DMS53 (cell line): ENCODE data around the gene COPS9.
A peak's percentile ranks its signal among the peaks of the same experiment; 100 is the strongest.

Experiments
- DNase-seq: peaks from one replicate; lab custom pipeline; 2025; lab: John Stamatoyannopoulos, UW

COPS9 gene

DNA sequence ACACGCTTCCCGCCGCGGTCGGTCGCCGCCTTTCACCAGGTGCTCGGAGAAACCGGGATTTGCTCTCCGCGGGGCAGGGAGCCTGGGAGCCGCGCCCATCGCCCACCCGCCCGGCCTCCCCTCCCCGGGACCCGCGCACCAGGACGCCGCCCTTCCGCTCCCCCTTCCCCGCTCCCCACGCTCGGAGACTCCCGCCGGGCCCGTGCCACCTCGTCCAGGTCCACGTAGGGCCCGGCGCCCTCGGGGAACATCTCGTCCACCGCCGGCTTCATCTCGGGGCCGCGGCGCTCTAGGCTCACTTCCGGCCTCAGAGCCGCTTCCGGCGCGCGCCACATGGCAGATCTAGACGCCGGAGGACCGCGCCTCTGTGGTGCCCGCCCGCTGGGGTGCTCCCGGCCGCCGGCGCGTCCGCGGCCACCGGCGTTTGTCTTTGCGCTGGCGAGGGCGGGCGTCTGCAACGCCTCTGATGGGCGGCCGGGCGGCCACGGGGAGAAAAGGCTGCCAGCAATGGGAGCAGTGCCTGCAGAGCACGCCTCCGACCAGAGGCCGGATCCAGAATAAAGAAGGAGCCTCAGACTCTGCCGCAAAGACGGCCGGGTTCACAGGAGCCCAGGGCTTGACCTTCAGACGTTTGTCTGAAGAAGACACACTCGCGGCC lies at the start of gene COPS9:
Gene COPS9 (minus strand): TSS at position 293 of the 658 bp plus-strand sequence. CDS start 21 bp downstream, at position 272.
- peak; percentile 97 for DNase-seq

DNA sequence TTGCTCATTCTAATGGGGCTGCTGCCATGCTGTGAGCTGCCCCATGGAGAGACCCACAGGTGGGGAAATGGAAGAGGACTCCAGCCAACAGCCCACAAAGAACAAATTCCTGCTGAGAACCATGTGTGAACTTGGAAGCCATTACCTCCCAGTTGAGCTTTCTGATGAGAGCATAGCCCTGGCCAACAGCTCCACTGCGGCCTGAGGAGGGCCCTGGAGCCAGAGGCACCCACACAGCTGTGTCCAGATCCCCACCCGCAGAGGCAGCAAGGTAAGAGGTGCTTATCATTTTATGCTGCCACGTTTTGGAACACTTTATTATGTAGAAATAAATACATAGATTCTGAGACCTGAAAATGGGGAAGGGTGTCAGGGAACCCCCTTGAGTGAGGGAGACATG lies 48.6 kb upstream of the COPS9 start:
- no peak for DNase-seq

DNA sequence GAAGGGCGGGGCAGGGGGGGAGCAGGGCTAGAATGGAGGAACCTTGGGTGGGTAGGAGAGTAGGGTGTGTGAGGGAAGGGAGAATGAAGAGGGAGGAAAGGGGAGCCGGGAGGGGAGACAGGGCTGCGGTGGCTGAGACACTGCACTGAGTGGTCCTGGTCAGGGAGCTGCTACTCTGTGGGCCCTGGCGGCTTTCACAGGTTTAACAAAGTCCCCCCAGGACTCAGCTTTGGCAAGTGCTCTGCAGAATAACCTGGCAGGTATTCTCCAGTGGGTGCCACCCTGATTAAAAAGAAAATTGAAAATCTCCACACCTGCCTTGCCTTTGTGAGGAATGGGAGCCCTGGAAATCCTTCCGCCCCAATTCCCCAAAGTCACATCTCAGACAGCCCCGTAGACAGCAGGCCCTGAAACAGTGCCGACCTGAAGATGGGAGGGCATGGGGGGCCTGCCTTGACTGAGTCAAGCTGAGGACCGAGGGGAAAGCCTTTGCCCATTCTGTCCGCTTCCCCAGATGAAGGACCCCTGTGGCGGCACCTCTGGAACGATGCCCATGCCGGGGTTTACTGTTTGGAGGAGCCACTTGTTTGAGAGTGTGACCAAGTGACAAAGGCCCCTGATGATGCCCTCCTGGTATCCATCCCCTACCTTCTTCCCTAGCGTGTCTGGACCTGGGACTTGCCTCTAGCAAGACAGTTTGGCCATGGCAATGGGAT lies 47.9 kb upstream of the COPS9 start:
- no peak for DNase-seq

DNA sequence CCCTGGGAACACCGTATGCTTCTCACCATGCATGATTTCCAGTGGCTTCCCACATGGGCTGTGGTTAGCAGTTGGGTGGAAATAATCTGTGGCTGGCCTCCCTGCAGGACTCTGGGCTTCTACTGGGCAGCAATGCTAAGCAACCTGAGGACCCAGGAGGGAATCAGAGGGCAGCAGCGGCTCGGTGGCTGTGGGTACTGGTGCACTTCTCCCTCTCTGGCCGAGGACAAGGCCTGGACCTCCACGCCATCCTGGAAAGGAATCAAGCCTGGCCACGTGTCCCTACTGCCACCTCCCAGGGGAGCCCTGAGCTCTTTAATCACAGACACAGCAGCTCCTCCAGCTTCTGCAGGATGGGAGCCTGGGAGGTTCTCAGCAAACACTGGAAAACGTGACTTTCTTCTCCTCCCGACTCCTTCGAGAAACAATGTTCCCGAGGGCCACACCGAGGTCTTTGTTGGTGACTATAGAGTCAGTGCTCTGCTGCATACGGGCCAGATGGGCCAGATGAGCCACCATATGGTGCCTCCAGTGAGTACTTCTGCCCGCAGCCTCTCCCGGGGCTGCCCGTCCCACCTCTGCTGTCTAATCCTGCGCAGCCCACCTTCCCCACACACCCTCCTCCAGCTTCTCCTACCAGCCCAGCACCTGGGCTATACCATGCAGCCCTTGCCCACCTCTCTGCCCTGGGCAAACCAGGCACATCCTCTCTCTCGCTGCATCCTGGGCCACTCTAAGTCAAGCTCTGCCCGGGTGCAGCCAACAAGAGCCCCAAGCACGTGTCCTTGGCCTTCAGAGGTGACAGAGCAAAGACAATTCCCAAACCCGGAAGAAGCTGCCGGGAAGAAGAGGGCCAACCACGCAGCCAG lies 47.1 kb upstream of the COPS9 start:
- no peak for DNase-seq

DNA sequence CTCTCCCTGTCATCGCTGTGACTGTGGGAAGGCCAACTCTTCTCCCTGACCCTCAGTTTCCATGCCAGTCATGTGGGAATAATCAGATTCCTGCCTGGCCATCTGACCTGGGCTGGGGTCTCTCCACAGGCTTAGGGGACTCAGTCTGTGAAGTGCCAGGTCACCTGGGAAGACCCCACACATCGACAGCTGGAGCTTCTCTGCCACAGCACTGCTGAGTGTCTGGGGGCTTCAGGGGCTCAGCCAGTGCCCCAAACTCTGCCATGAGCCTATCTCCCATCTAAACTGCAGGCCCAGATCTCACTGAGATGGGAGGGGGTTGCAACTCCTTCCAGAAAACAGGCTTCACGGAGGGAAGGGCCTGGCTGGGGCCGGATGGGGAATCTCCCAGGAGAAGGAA lies 46.4 kb upstream of the COPS9 start:
- DNase-seq, result no peak

DNA sequence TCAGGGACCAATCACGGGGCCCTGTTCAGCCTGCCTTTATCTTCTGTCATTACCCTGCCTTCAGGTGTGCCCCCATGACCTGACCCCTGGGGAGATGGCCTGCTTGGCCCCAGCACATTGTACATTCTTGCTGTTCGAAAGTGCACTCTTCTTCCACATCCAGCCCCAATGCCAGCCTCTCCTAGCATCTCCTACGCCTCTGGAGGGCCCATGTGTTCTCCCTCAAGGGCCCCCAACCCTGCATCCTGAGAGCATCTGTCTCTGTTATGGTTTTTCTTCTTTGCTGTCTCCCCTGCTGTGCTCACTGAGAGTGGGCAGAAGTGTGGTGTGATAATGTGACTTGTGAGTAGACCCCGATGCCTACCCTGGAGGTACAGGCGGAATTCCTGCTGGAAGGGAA lies 45.9 kb upstream of the COPS9 start:
- DNase-seq, result no peak

DNA sequence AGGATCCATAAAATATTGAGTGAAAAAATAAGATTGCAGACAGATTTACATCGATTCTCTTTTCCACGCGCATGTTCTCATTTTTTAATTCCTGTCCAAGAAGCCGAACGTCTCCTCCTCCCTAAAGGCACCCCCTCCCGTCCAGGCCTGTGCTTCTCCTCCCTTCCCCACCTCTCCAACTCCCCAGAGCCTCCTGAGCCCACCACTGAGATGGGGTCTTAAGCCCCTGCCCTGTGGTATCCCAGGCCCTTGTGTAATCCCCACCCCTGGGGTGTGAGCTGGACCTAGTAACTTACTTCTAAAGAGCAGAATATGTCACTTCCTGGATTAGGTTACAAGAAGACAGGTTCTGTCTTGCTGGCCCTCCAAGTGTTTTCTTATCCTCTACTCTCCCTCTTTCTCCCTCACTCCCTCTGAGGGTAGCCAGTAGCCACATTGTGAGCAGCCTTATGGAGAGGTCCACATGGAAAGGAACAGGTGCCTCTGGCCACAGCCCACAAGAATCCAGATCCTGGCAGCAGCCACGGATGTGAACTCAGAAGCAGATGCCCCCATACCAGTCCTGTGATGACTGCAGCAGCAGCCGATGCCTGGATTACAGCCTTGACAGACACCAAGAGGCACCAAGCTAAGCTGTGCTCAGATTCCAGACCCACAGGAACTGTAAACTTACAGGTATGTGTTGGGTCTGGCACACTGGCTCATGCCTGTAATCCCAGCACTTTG lies 44.0 kb upstream of the COPS9 start:
- DNase-seq, result no peak

DNA sequence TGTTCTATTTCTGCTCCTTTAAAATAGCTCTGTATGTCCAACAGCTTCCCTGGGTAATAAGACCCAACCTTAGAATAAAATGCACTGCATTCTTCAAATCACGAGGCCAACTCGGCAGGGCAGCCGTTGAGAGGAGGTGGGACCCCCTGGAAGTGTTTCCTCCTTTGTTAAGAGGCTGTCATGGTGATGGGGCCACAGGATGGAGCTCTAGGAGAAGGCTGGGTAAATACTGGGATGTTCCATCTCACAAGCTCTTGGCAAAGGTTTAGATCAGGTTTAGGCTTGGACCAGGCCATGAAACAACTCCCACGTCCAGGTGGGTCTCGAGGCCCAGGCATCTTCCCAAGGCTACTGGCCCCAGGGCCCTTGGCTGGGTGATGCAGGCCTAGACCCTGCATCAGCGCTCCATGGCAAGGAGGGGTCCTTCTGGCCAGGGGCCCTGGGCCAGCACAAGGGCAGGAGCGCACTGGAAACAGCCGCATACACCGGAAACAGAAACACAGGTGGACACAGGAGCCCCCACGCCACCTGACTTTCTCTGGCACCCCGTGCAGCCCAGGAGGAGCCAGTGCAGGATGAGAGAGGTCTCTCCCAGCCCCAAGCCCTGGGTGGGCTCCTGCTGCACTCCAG lies 43.2 kb upstream of the COPS9 start:
- no peak for DNase-seq

DNA sequence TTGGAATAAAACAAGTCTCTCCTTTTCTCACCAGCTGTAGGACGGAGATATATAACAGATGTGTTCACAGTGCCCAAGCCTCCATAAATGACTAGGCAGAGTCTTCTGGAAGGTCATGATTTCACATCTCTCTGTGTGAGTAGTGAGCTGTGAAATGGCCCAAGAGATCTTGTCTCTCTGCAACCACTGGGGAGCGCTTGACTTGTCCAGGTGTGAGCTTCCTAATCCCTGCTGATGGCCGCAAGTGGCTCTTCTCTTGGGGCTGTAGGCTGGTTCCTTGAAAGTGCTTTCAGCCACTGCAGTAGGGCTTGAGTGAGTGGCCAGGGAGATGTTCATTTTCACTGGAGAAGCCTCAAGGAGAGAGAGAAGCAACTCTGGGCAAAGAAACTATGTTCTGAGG lies 42.5 kb upstream of the COPS9 start:
- no peak for DNase-seq

DNA sequence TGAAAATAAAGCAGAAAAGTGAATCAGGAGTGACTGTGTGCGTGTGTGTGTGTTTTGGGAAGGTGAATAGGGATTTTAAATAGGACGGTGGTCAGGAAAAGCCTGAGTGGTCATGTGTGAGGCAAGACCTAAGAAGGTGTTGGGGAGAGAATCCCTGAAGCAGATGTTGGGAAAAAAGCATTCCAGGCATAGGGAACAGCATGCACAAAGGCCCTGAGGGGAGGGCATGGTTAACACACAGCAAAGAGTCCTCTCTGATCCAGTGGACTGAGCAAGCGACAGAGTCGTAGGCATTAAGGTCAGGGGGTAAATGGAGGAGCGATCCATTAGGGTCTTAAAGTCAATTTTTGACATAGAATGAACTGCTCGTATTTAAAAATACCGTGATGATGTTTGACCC lies 38.4 kb upstream of the COPS9 start:
- DNase-seq, result no peak

DNA sequence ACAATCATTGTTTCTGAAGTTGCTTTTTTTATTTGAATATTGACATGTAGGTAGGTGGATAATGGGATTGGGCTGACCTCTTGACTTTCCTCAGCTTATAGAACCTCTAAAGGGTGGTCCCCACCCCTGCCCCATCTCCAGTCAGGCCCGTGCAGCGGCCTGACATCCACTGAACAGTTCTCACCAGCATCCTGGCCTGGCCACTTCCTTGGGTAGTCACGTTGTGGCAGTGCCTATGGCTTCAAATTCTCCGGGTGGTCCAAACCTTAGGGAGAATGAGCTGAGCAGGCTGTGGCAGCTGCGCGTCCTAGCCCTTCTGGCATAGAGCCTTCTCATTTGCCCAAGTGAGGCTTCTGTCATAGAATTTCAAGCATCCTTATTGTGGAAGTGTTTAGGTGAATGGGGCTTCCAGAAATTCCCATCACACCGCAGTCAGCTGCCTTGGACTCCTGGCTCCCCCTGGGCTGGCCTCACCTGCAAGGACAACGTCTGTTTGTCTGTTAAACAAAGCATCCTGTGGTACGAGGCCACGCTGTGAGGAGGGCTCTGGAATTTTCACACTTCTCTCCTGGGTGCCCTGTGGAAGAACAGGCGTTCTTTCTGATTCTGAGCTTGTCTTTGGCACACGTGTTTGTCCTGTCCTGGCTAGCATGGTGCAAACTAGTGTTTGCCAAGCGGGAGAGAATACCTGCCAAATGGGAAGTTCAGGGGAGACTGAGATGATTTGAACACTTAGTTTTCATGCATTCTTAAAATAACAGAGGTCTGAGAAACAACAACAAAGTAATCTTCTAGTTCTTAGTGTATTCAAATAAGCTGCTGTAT lies 36.2 kb upstream of the COPS9 start:
- DNase-seq, result no peak

DNA sequence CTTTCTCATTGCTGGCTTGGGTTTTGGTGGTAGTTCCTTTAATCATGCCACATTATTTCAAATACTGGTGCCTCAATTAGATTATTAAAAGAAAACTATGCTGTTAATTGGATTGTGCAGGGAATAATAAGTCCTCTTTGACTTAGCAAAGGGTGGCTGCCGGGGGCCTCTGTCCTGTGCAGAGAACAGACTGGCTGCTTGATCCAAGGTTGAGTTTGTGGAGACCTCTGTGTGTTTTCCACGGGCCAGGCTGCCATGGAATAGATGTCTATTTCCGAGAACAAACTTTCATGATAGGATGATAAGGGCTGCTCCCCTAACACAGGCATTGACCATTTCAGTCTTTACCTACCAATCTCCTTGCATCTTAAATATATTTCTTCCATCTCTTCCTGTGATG lies 34.8 kb upstream of the COPS9 start:
- no peak for DNase-seq

DNA sequence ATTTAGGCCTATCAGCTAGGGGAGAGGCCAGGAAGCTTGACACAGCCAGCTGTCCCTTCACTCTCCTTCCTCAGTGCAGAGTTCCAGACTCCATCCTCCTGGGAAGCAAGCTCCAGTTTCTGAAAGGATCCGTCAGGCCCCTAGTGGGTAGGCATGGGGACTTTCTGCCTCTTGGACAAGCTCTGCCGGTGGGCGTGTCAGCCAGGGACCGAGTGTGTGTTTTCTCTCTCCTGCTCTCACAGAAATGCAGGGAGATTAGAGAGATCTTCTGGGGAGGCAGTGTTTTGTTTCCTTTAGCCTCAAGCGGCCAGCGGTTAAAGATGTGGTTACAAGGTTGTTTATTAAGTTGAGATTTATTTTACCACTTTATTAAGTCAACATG lies 34.2 kb upstream of the COPS9 start:
- DNase-seq, result no peak

DNA sequence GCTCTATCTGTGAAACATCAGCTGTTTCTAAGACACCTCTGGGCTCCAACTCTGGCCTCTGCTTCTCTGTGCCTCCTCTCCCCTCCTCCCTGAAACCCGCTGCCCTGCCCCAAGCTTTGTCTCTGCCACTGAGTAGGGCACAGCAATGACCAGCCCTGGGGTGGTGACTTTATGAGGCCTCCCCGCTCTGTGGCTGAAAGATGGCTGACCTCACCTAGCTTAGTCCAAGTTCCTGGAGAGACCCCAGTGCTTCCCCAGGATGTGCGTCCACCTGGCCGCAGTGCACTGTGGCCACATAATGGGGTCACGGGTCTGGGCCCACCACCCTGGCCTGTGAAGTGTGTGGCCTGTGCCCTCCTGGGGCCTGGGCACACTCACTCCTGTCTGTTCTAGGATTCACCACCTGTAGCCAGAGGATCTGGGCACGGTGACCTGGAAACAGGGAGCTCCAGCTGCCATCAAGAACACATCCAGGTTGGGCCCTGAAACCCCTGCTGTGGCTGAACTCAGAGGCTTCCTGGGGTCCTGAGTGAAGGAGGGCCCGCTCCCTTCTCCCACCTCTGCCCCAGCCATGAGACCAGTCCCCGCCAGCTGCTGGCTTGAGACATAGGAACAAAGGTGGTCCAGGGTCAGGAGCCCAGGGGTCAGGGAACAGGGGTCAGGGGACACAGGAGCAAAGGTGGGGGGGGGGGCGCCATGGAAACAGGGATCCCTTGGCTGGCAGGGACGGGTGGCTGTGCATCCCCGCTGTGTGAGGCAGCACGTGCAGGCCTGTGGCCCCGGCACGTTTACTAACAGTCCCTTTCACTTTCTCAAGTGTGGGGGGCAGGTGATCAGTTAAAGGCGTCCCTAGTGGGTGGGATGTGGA lies 33.6 kb upstream of the COPS9 start:
- no peak for DNase-seq

DNA sequence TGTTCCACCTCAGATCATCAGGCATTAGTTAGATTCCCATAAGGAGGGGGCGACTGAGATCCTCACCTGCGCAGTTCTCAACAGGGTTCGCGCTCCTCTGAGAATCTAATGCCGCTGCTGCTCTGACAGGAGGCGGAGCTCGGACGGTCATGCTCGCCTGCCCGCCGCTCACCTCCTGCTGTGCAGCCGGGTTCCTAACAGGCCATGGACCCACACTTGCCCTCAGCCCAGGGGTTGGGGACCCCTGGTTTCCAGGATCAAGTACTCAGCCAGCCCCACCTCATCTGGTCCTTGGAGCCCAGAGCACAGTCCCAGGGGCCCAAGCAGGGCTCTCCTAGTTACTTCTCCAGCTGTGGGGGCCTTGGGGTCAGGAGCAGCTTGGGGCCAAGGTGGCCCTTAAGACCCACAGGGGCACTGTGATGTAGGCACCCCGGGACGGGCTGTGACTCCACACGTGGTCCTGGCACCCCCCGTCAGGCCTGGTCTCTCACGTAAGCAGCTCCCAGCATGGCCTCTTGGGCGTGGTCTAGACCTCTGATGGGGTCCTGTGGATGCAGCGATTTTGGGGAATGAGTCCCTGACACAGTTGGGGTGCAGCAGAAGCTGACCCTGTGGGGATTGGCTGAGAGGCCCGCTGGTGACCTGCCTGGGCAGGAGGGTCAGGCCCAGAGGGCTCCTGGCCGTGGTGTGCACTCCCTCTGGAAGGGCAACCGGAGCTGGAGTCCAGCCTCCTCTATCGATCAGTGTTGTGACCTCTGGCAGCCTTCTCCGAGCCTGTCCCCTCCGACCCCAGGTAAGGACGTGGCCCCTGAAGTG lies 32.6 kb upstream of the COPS9 start:
- DNase-seq, result no peak

DNA sequence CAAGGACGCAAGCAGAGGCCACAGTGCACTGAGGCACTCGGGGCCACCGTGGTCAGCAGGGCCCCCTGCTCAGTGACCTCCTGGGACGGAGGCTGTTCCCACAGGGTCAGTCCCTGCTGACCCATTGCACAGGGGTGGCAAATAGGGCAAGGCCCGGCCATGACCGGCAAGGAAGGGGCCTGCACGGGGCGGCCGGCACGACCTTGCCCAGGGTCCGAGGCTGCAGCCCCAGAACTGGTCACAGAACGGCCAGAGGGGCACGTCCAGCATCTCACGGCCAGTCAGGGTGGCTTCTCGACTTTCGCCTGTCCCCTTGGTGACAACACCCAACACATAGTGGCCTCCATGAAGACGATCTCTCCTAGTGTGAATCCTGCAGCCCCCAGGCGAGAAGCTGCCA lies 31.9 kb upstream of the COPS9 start:
- no peak for DNase-seq

DNA sequence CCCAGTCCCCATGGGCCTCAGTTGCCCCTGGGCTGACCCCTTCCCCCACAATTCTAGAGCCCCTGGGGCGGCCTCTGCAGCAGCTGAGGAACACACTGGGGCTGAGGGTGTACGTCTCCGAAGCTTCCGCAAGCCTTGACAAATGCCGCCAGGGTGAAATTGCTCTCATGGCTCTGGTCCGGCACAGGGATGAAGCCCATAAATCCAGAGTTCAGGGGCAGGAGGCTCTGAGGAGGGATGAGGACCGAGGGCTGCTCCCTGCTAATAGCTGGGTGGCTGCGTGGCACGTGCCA lies 31.4 kb upstream of the COPS9 start:
- no peak for DNase-seq

DNA sequence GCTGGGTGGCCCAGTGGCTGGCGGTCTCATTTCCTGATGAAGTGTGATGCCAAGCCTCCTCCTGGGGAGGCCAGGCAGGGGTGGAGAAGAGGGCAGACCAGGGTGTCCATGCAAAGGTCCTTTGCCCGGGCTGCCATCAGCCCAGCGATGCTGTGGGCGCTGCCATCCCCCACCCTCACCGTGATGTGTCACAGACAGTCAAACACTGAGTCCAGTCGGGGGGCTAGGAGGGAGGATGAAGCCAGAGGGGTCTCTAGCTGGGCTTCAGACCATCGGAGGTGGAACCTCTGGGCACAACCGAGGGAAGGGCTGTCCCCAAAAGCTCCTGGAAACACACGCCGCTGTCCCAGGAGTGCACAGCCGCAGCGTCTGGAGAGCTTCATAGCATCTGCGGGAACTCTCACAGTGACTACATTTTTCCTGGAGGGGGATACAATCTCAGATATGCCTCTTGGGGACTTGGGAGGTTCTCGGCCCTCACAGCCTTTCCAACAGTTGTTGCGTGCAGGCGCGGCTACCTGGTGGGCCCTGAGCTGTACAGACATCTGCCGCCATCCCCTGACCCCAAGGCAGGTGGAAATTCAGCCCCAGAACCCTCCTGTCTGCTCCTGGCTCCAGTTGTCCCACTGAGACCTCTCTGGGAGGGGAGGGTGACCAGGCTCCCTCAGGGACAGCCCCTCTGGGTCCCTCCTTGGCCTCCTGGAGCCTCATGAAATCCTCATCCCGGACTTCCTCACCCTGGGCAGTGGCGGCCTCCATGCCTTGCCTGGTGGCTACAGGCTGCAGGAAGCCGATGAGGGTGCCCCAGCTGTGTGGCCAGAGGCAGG lies 30.9 kb upstream of the COPS9 start:
- no peak for DNase-seq
